Fibroblast of skin of right quadriceps (primary cell): ENCODE measurements around the gene JSRP1.
A peak's percentile ranks its signal among the peaks of the same experiment; 100 is the strongest.

Experiments
- DNase-seq: peaks from one replicate; pipeline ENCODE4 v3.0.0-alpha.2; 2013

The JSRP1 gene

GRCh38 chr19:2246014-2246620 lies 10.1 kb downstream of the JSRP1 start:
- no peak for DNase-seq

GRCh38 chr19:2245273-2245672 lies 10.9 kb downstream of the JSRP1 start:
- DNase-seq = no peak

GRCh38 chr19:2244486-2244885 lies 11.7 kb downstream of the JSRP1 start:
- no peak for DNase-seq

DNA sequence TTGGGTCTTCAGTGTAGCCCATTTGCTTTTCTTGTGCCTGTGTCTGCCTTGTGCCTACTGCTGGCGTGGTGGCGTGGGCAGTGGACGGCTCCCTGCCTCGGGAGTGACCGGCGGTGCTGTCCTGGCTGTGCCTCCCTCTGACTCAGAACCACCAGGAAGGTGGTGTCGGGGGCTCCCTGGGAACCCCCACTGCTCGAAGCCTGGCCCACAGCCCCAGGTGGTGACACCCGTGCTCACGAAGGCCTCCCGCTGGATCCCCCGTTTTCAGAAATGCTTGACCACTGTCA lies 12.1 kb downstream of the JSRP1 start:
- no peak for DNase-seq

GRCh38 chr19:2243274-2244124 lies 12.7 kb downstream of the JSRP1 start:
- no peak for DNase-seq

DNA sequence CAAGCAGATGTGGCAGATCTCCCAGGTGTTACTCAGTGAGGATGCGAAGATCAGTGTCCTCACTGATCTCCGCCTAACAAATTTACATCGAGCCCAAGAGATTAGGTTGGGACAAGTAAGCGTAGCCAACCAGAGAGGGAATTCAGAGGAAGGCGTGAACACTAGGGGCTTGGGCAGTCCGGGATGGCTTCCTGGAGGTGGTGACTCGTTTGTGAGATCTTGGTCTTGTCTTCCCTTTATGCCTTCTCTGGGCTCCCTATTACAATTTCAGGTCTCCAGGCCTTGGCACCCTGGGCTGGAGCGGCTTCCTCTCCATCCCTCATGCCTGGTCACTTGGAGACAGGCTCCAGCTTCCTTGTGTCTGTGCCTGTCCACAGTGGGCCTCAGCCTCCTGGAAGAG lies 13.4 kb downstream of the JSRP1 start:
- DNase-seq = no peak

GRCh38 chr19:2242092-2242537 lies 14.1 kb downstream of the JSRP1 start:
- no peak for DNase-seq

DNA sequence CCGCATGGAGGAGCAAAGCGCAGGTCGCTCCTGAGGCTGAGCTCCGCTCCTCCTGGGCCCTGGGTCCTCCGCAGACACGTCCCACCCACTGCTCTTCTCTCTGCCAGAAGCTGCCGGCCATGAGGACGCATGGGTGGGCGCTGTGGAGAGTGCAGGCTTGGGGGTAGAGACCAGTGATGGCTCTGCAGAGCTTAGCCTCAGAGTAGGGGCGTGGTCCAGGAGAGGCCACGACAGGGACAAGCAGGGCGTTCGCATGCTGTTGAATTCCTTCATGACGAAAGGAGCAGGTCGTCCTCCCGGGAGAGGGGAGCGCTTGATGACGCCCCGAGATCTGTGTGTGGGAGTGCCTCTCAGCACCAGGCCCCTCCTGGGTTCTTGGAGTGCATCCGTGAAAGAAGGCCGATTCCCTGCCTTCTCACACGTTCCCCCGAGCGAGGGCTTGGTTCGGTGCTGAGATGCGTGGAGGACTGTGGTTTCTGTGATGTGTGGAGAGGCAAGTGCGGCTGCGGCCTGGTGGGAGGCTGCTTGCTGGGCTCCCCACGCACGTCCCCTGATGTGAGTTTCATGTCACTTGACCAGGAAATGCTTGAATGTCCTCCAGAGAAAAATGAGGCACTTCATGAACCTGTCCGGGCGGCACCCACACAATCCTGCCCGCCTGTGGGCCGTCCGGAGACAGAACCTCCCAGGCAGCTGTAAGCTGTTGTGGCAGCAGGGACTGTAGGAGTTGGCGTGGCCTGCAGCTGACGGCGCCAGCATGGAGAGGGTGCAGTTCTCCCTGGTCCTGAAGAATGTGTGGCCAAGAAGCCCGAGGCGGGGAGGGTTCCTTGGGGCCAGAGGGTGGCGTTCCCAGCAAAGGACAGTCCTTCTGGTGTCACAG lies 15.1 kb downstream of the JSRP1 start:
- DNase-seq = no peak

- DNase-seq = peak; percentile 20
Observed at GRCh38 chr19:2239771-2240770, 16.1 kb downstream of the JSRP1 start.

GRCh38 chr19:2239173-2239572 lies 17.0 kb downstream of the JSRP1 start:
- no peak for DNase-seq

DNA sequence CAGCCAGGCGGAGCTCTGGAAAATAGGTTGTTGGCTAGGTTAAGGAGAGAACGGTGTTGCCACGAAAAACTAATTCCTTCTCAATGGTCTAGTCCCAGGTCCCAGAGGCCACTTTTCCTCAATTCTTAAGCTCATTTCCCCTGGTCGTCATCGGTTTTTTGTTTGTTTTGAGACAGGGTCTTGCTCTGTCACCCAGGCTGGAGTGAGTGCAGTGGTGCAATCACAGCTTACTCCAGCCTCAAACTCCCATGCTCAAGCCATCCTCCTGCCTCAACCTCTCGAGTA lies 18.4 kb downstream of the JSRP1 start:
- no peak for DNase-seq

DNA sequence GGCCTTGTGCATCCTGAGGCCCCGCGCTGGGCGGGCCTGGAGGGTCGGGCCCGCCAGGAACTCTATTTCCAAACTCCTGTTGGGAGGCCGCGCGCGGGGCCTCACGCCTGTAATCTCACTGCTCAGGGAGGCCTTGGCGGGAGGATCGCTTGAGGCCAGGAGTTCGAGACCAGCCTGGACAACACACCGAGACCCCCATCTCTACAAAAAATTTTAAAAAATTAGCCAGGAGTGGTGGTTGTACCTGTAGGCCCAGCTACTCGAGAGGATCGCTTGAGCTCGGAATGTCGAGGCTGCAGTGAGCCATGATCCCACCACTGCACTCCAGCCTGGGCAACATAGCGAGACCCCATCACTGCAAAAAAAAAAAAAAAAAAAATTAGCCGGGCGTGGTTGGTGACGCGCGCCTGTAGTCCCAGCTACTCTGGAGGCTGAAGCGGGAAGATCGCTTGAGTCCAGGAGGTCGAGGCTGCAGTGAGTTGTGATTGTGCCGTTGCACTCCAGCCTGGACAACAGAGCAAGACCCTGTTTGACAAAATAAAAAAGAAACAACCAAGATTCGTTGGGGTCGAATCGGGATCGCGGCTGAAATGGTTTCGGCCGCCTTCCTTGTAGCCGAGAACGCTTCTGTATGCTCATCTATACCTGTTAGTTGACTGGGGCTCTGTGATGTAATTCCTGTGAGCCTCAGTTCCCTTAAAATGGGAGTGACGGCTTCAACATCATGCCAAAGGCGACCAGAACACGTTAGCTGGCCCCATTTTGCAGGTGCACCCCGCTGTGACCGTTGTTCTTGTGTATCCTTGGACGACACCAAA lies 19.0 kb downstream of the JSRP1 start:
- no peak for DNase-seq

- peak; percentile 97 for DNase-seq
Observed at GRCh38 chr19:2236314-2237050, 19.7 kb downstream of the JSRP1 start, which contains the start of the genes PLEKHJ1 and SF3A2. Gene PLEKHJ1, minus strand, starts transcription at chr19:2236329. Its CDS starts 81 bp downstream, at chr19:2236248. Gene SF3A2, plus strand, starts transcription at chr19:2236824. Its CDS starts 6,595 bp downstream, at chr19:2243419.

DNA sequence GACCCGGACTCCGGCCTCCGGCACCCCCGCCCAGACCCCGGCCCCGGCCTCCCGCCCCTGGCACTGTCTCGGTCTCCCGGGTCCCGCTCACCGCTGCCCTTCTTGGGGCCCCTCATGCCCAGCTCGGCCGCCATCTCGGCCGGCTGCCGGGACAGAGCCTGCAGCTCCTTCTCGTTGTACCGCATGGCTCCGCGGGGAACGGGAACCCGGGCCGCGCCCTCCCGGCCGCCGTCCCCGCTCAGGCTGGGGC lies 20.2 kb downstream of the JSRP1 start:
- DNase-seq = no peak

DNA sequence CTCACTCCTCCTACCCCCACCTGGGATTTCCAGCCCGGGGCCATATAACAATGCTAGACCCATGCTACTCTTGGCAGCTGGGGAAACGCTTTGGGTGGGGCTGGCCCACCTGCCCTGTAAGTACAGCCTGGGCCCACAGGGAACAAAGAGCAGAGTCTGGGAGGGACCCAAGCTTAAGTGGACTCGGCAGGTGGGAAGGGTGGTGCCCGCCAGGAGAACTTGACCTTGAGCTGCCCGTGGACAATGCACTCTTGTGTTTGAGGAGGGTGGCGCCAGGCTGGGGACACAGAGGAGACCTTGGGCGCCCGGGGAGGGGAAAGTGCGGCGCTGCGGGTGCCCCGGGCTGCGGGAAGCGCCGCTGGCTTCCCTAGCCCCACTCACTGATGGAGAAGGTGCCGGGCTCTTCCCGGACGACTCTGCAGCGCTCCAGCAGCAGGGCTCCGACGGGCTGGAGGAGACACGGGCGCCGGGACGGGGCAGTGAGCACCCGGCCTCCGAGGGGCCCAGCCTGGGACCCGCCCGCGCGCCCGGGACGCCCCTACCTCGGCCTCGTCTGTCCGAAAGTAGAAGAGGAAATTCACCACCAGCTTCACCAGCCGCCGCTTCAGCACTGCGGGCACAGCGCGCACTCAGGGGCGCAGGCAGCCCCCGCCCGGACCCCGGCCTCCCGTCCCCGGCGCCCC lies 20.7 kb downstream of the JSRP1 start:
- no peak for DNase-seq

- DNase-seq = no peak
Observed at GRCh38 chr19:2234996-2235380, 21.2 kb downstream of the JSRP1 start.

DNA sequence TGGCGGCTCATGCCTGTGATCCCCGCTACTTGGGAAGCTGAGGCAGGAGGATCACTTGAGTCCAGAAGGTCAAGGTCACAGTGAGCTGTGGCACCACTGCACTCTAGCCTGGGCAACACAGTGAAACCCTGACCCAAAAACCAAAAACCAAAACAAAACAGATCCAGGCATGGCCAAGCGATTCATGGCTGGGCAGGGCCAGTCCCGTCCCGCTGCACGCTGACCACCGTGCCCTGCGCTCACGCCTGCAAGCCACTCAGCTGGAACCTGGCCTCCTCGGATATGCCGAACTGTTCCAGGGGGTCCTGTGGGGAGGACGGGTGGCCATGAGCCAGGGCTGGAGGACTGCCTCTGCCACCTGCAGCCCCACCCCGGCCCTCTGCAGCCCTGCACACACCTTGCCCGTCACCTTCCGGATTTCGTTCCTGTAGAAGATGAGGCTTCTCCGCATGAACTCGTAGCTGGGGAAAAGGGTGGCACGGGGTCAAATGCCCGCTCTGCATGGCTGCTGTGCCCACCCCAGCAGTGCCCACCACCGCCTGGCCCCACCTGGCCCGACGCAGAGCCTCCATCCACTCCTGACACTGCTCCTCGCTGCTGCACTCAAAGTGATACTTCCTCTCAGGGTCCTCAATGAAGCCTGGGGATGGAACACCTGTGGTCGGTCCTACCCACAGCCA lies 22.5 kb downstream of the JSRP1 start:
- no peak for DNase-seq

- no peak for DNase-seq
Observed at GRCh38 chr19:2232286-2233151, 23.7 kb downstream of the JSRP1 start.
